DND-41 (cell line): Measurements from ENCODE around the gene NEGR1.
A peak's percentile ranks its signal among the peaks of the same experiment; 100 is the strongest.

ENCODE experiments used
- ATAC-seq: fragments of 200-7000 bp; cut with Tn5 transposase; 3 replicates; pipeline ENCODE4 v1.9.1; 2021; ENCODE audit warnings: low read depth; ENCODE audit not compliant: insufficient read depth
- DNase-seq: peaks from one replicate; pipeline ENCODE4 v3.0.0-alpha.2; 2020
- H2AFZ ChIP-seq: 2 replicates; pipeline ENCODE4 v1.6.0; 2012; ENCODE audit warnings: low read depth, low read length
- H3K27ac ChIP-seq: 2 replicates; pipeline ENCODE4 v1.5.1; 2012; ENCODE audit warnings: low read length, inconsistent platforms
- H3K27me3 ChIP-seq: fragments of 200-600 bp; sonication (generic); 2 replicates; pipeline ENCODE4 v1.6.0; 2012; ENCODE audit warnings: low read length, mild to moderate bottlenecking, inconsistent platforms; ENCODE audit not compliant: insufficient read depth, poor library complexity
- H3K36me3 ChIP-seq: 2 replicates; pipeline ENCODE4 v1.5.1; 2012; ENCODE audit warnings: low read length, inconsistent platforms; ENCODE audit not compliant: insufficient read depth
- H3K4me1 ChIP-seq: 2 replicates; pipeline ENCODE4 v1.5.1; 2012; ENCODE audit warnings: mild to moderate bottlenecking, low read length; ENCODE audit not compliant: insufficient read depth
- H3K4me2 ChIP-seq: 2 replicates; pipeline ENCODE4 v1.6.0; 2012; ENCODE audit warnings: mild to moderate bottlenecking, moderate library complexity, low read length, inconsistent platforms; ENCODE audit not compliant: insufficient read depth
- H3K4me3 ChIP-seq, 2 experiments: fragments of 200-600 bp in 1 of 2; shearing (Covaris generic) in 1 of 2; 2 replicates each; pipeline ENCODE4 v1.5.1; 2012 to 2016; ENCODE audit warnings: inconsistent platforms in 2 of 2, low read length in 2 of 2, mild to moderate bottlenecking in 2 of 2, low read depth in 1 of 2, moderate library complexity in 1 of 2
- H3K79me2 ChIP-seq: 2 replicates; pipeline ENCODE4 v1.6.0; 2012; ENCODE audit warnings: low read length, inconsistent platforms; ENCODE audit not compliant: insufficient read depth
- H3K9ac ChIP-seq: 2 replicates; pipeline ENCODE4 v1.6.0; 2012; ENCODE audit warnings: low read depth, mild to moderate bottlenecking, inconsistent platforms, low read length, moderate library complexity
- H3K9me3 ChIP-seq: 2 replicates; pipeline ENCODE4 v1.5.1; 2012; ENCODE audit warnings: low read length, moderate library complexity, mild to moderate bottlenecking, inconsistent platforms; ENCODE audit not compliant: insufficient read depth, severe bottlenecking
- H4K20me1 ChIP-seq: 2 replicates; pipeline ENCODE4 v1.6.0; 2012; ENCODE audit warnings: low read length; ENCODE audit not compliant: insufficient read depth
- EZH2 ChIP-seq: IDR thresholded peaks from 3 replicates; pipeline ENCODE4 v1.6.1; 2012; ENCODE audit warnings: borderline replicate concordance, low read depth, mild to moderate bottlenecking, moderate library complexity, low read length, inconsistent platforms; ENCODE audit not compliant: severe bottlenecking
- TF ChIP-seq, protein P1 (sequence below): IDR thresholded peaks from 2 replicates; pipeline ENCODE4 v1.5.1; 2012; ENCODE audit warnings: borderline replicate concordance, low read length, moderate library complexity, mild to moderate bottlenecking; ENCODE audit not compliant: poor library complexity, severe bottlenecking; ENCODE audit errors: extremely low read depth

NEGR1 gene

DNA sequence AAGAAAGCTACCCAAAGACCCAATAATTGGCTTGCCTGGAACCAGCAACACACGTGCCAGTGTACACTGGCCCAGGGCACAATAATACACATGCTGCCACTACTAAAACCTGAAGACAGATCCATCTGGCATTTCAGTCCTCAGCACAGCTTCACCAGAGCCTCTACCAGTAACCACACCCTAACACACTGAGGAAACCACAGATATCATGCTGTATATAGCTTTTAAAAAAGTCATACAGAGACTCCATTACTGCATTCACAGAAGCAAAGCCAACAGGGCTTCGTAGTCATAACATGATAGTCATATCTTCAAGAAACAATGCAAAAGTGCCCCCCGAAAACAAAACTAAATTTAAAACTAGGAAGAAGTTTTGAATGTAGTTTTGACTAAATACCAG is 40.6 kb upstream of the NEGR1 start:
- H3K4me3 ChIP-seq, result no peak overlapping the region
- DNase-seq (no peak), ATAC-seq (no peak)
- no peak overlapping the region for H3K27ac ChIP-seq
- no peak overlapping the region for H2AFZ ChIP-seq
- H4K20me1 ChIP-seq, result no peaks in the 10 kb centered on the region
- TF ChIP-seq, protein P1, sequence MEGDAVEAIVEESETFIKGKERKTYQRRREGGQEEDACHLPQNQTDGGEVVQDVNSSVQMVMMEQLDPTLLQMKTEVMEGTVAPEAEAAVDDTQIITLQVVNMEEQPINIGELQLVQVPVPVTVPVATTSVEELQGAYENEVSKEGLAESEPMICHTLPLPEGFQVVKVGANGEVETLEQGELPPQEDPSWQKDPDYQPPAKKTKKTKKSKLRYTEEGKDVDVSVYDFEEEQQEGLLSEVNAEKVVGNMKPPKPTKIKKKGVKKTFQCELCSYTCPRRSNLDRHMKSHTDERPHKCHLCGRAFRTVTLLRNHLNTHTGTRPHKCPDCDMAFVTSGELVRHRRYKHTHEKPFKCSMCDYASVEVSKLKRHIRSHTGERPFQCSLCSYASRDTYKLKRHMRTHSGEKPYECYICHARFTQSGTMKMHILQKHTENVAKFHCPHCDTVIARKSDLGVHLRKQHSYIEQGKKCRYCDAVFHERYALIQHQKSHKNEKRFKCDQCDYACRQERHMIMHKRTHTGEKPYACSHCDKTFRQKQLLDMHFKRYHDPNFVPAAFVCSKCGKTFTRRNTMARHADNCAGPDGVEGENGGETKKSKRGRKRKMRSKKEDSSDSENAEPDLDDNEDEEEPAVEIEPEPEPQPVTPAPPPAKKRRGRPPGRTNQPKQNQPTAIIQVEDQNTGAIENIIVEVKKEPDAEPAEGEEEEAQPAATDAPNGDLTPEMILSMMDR, result no peak
- no peak for TF ChIP-seq EZH2
- no peaks in the 10 kb centered on the region for H3K36me3 ChIP-seq
- H3K79me2 ChIP-seq, result no peaks in the 10 kb centered on the region
- no peaks in the 10 kb centered on the region for H3K4me1 ChIP-seq
- H3K9ac ChIP-seq, result no peak overlapping the region
- no peaks in the 10 kb centered on the region for H3K27me3 ChIP-seq
- H3K4me2 ChIP-seq, result no peak overlapping the region
- no peaks in the 10 kb centered on the region for H3K9me3 ChIP-seq

DNA sequence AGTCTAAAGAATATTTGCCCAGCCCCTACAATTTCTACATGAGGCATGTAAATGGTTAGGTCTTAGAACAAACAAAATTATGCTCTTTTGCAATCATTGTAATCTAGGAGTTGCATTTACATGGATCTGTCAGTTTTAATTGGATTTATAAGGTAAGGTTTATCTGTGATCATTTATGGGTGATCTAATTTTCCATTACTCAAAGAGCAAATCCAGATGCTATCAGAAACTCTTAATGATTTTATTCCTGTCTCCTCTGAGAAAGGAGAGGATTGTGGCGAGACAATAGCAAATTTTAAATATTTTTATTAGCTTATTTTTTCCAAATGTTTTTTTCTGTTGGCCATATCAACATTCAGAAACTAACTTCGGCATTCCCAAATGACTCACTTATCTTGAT is 14.2 kb upstream of the NEGR1 start:
- DNase-seq, result no peak
- ATAC-seq, result no peak
- Histone ChIP-seq H3K9ac (no peak overlapping the region), H4K20me1 (no peaks in the 10 kb centered on the region), H3K4me3 (no peak overlapping the region), H3K9me3 (no peaks in the 10 kb centered on the region), H3K4me1 (no peaks in the 10 kb centered on the region), H3K27me3 (no peaks in the 10 kb centered on the region), H3K79me2 (no peaks in the 10 kb centered on the region), H3K4me2 (no peak overlapping the region), H2AFZ (no peak overlapping the region), H3K27ac (no peak overlapping the region), H3K36me3 (no peaks in the 10 kb centered on the region)
- TF ChIP-seq, protein P1, result no peak
- TF ChIP-seq EZH2, result no peak

DNA sequence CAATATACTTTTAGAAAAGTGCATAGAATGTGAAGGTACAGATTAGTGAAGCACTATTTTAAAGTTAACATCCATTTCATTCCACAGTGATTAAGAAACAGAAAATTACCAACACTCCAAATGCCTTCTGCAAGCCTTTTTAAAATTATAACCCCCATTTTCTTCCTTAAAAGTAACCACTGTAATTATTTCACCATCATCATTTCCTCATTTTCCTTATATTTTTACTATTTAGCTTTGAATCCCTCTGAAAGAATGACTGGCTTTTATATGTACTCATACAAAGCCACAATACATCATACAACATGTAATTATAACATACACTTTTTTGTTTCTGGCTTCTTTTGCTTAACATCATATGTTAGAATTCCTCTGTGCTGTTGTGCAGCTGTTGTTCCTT is 6.5 kb upstream of the NEGR1 start:
- no peak for ATAC-seq

More for the DNA sequence above, 6.5 kb upstream of the NEGR1 start:
- Histone ChIP-seq H3K9ac (no peak overlapping the region; the same call in 1 of the 2 replicates), H2AFZ (no peak overlapping the region), H3K79me2 (peaks cover 4% of the 10 kb centered on the region; the same call in 1 of the 2 replicates), H3K4me2 (peak overlapping the region; percentile 47; the same call in 1 of the 2 replicates), H4K20me1 (no peaks in the 10 kb centered on the region), H3K4me1 (peaks cover 37% of the 10 kb centered on the region), H3K27ac (peak overlapping the region; percentile 47; the same call in 1 of the 2 replicates), H3K27me3 (no peaks in the 10 kb centered on the region), H3K36me3 (no peaks in the 10 kb centered on the region), H3K9me3 (no peaks in the 10 kb centered on the region), H3K4me3 (no peak overlapping the region)
- TF ChIP-seq, protein P1, result no peak
- TF ChIP-seq EZH2, result no peak
- DNase-seq, result no peak
